ENCODE results near the gene MGAT4B. TPM values are rescaled to one million over a fixed set of nuclear protein-coding genes. Genes with fewer than 3 reads are reported as not detected.

Gene MGAT4B
- total RNA-seq, 1 experiment from 2014 or later, result 148 TPM

GRCh38 chr5:179825655-179826182, 19.1 kb upstream of the MGAT4B start:
- POLR2A ChIA-PET, result no interaction called here
- peaks cover 12% of the 10 kb centered on the region; the same call in 1 of the 2 replicates for H4K20me1 ChIP-seq (ENCODE audit: insufficient read depth)

More at GRCh38 chr5:179825655-179826182, 19.1 kb upstream of the MGAT4B start:
- DNase-seq (ENCODE audit: low read depth, low spot score) (no peak), ATAC-seq (no peak)
- Histone ChIP-seq H3K4me1 (ENCODE audit: control insufficient read depth in 1 of 2, insufficient read depth in 2 of 2, low read length in 2 of 2) (peaks cover 6 to 21% of the 10 kb centered on the region in 2 experiments), H3K4me3 (replicated peaks in 1 of 2; ENCODE audit: low read depth in 1 of 2, low read length in 2 of 2) (no peak overlapping the region), H3K27me3 (ENCODE audit: insufficient read depth, low read length) (no peaks in the 10 kb centered on the region), H3K27ac (ENCODE audit: low read depth, low read length) (no peak overlapping the region), H3K4me2 (ENCODE audit: low read length) (no peak overlapping the region), H3K9me2 (ENCODE audit: insufficient read depth) (no peaks in the 10 kb centered on the region), H3K79me2 (ENCODE audit: insufficient read depth, low read length) (peaks cover 86% of the 10 kb centered on the region), H2AFZ (ENCODE audit: low read depth, low read length, poor library complexity, severe bottlenecking) (no peak overlapping the region), H3K36me3 (ENCODE audit: control insufficient read depth in 1 of 2, insufficient read depth in 2 of 2, low read length in 2 of 2) (peaks cover 53 to 80% of the 10 kb centered on the region in 2 experiments; a peak in 3 of 4 replicates), H3K9ac (ENCODE audit: low read length) (no peak overlapping the region), H3K9me3 (ENCODE audit: control insufficient read depth in 1 of 2, insufficient read depth in 1 of 2, low read depth in 1 of 2, low read length in 2 of 2) (no peaks in the 10 kb centered on the region)
- no peak for TF ChIP-seq POLR2A (IDR thresholded peaks at IDR 0.05; ENCODE audit: borderline replicate concordance, extremely low read depth, insufficient read depth, insufficient read length)
- no peak for TF ChIP-seq ZBTB33 (IDR thresholded peaks at IDR 0.05; ENCODE audit: extremely low read depth, insufficient replicate concordance, low read length)
- no peak for TF ChIP-seq REST (IDR thresholded peaks at IDR 0.05; ENCODE audit: low read depth)
- no peak for TF ChIP-seq SIN3A (IDR thresholded peaks at IDR 0.05; ENCODE audit: low read depth)
- TF ChIP-seq EZH2phosphoT487 (IDR thresholded peaks at IDR 0.05; ENCODE audit: borderline replicate concordance), result no peak
- ChIA-PET CTCF (no interaction called here), RAD21 (ENCODE audit: low non-redundant PET in 1 of 2, low total read pairs in 2 of 2, uncharacterized antibody in 2 of 2, unreplicated experiment in 2 of 2) (no interaction called here)
- BruUV-seq (replicated peaks), result no TSS peak
- intact Hi-C loops (cut with micrococcal nuclease), result no loop called here

Measured in HCT116 (cell line).